H9 (cell line): ENCODE data around the gene SLC36A2. TPM values are rescaled to one million over a fixed set of nuclear protein-coding genes. Genes with fewer than 3 reads are reported as not detected.

Experiments
- DNase-seq: peaks from one replicate; pipeline ENCODE4 v3.0.0-alpha.2; 2017
- H2AFZ ChIP-seq: one replicate; pipeline ENCODE4 v1.6.1; 2013; ENCODE audit warnings: mild to moderate bottlenecking, low read length, control low read depth, moderate library complexity
- H2AK5ac ChIP-seq: 2 replicates; pipeline ENCODE4 v1.6.1; 2013; ENCODE audit warnings: low read length, control low read depth, mixed read lengths; ENCODE audit not compliant: insufficient read length
- H2BK120ac ChIP-seq: one replicate; pipeline ENCODE4 v1.6.1; 2013; ENCODE audit warnings: low read depth, mild to moderate bottlenecking, low read length, control low read depth, inconsistent platforms; ENCODE audit not compliant: poor library complexity, severe bottlenecking
- H2BK12ac ChIP-seq: 2 replicates; pipeline ENCODE4 v1.6.1; 2013; ENCODE audit warnings: low read length, control low read depth, mixed read lengths, low read depth; ENCODE audit not compliant: insufficient read length
- H2BK15ac ChIP-seq: 2 replicates; pipeline ENCODE4 v1.6.1; 2013; ENCODE audit warnings: low read depth, low read length, control low read depth
- H2BK20ac ChIP-seq: one replicate; pipeline ENCODE4 v1.6.1; 2013; ENCODE audit warnings: low read depth, mild to moderate bottlenecking, low read length, control low read depth, inconsistent platforms; ENCODE audit not compliant: poor library complexity, severe bottlenecking
- H2BK5ac ChIP-seq: 2 replicates; pipeline ENCODE4 v1.6.1; 2013; ENCODE audit warnings: low read length, control low read depth, mixed read lengths; ENCODE audit not compliant: insufficient read length
- H3K14ac ChIP-seq: 2 replicates; pipeline ENCODE4 v1.6.1; 2013; ENCODE audit warnings: low read length, control low read depth; ENCODE audit not compliant: insufficient read depth
- H3K18ac ChIP-seq: 2 replicates; pipeline ENCODE4 v1.6.1; 2013; ENCODE audit warnings: low read depth, mild to moderate bottlenecking, mixed read lengths, low read length, control low read depth; ENCODE audit not compliant: insufficient read length
- H3K23ac ChIP-seq: 2 replicates; pipeline ENCODE4 v1.6.1; 2013; ENCODE audit warnings: low read length, control low read depth, mixed read lengths, low read depth; ENCODE audit not compliant: insufficient read length
- H3K23me2 ChIP-seq: 2 replicates; pipeline ENCODE4 v1.6.1; 2013; ENCODE audit warnings: low read depth, mild to moderate bottlenecking, mixed read lengths, low read length, control low read depth; ENCODE audit not compliant: insufficient read length, poor library complexity, severe bottlenecking
- H3K27ac ChIP-seq: 2 replicates; pipeline ENCODE4 v1.5.1; 2013; ENCODE audit warnings: low read length, control low read depth, mixed read lengths, low read depth; ENCODE audit not compliant: insufficient read length
- H3K27me3 ChIP-seq: 2 replicates; pipeline ENCODE4 v1.6.1; 2013; ENCODE audit warnings: low read length, control low read depth, inconsistent platforms; ENCODE audit not compliant: insufficient read depth
- H3K4ac ChIP-seq: 2 replicates; pipeline ENCODE4 v1.6.1; 2013; ENCODE audit warnings: low read depth, mild to moderate bottlenecking, control low read depth, inconsistent platforms, low read length, moderate library complexity
- H3K4me1 ChIP-seq: 2 replicates; pipeline ENCODE4 v1.6.1; 2013; ENCODE audit warnings: low read length, control low read depth, inconsistent platforms; ENCODE audit not compliant: insufficient read depth
- H3K4me2 ChIP-seq: 2 replicates; pipeline ENCODE4 v1.6.1; 2013; ENCODE audit warnings: low read length, control low read depth, mixed read lengths; ENCODE audit not compliant: insufficient read length, insufficient read depth
- H3K56ac ChIP-seq: 2 replicates; pipeline ENCODE4 v1.6.1; 2013; ENCODE audit warnings: low read depth, mild to moderate bottlenecking, mixed read lengths, low read length, control low read depth; ENCODE audit not compliant: insufficient read length
- H3K79me1 ChIP-seq: 2 replicates; pipeline ENCODE4 v1.6.1; 2013; ENCODE audit warnings: low read depth, mild to moderate bottlenecking, moderate library complexity, low read length, control low read depth, inconsistent platforms; ENCODE audit not compliant: insufficient read depth, poor library complexity, severe bottlenecking
- H3K79me2 ChIP-seq: 2 replicates; pipeline ENCODE4 v1.6.1; 2013; ENCODE audit warnings: low read length, control low read depth, inconsistent platforms; ENCODE audit not compliant: insufficient read depth
- H3K9ac ChIP-seq: 2 replicates; pipeline ENCODE4 v1.6.1; 2013; ENCODE audit warnings: low read length, control low read depth, mixed read lengths; ENCODE audit not compliant: insufficient read length; ENCODE audit errors: extremely low read depth
- H3K9me3 ChIP-seq: one replicate; pipeline ENCODE4 v1.6.1; 2013; ENCODE audit warnings: low read depth, low read length, inconsistent platforms; ENCODE audit not compliant: control insufficient read depth
- H3T11ph ChIP-seq: one replicate; pipeline ENCODE4 v1.6.1; 2013; ENCODE audit warnings: mild to moderate bottlenecking, low read length, control low read depth, inconsistent platforms
- H4K20me1 ChIP-seq: one replicate; pipeline ENCODE4 v1.6.1; 2013; ENCODE audit not compliant: control insufficient read depth, insufficient read length, insufficient read depth
- H4K5ac ChIP-seq: 2 replicates; pipeline ENCODE4 v1.6.1; 2013; ENCODE audit warnings: low read depth, mild to moderate bottlenecking, mixed read lengths, low read length, control low read depth; ENCODE audit not compliant: insufficient read length
- H4K8ac ChIP-seq: replicated peaks from 2 replicates; pipeline ENCODE4 v1.6.1; 2013; ENCODE audit warnings: low read length, control low read depth, mixed read lengths, low read depth; ENCODE audit not compliant: insufficient read length
- H4K91ac ChIP-seq: 2 replicates; pipeline ENCODE4 v1.6.1; 2013; ENCODE audit warnings: low read depth, mild to moderate bottlenecking, moderate library complexity, mixed read lengths, low read length, control low read depth; ENCODE audit not compliant: insufficient read length
- H3K27ac Mint-ChIP-seq, 3 experiments: 2 replicates in 2 of 3; 3 replicates in 1 of 3; pipeline ENCODE4 v1.8.0; 2020 to 2021; ENCODE audit warnings: mixed read lengths in 3 of 3, mild to moderate bottlenecking in 1 of 3, moderate library complexity in 1 of 3
- H3K27me3 Mint-ChIP-seq: 2 replicates; pipeline ENCODE4 v1.8.0; 2021; ENCODE audit warnings: low read depth, mild to moderate bottlenecking, moderate library complexity, mixed read lengths
- H3K36me3 Mint-ChIP-seq, 3 experiments: 2 replicates in 2 of 3; 3 replicates in 1 of 3; pipeline ENCODE4 v1.8.0; 2020 to 2021; ENCODE audit warnings: low read depth in 3 of 3, mixed read lengths in 3 of 3; ENCODE audit not compliant: insufficient read depth in 1 of 3
- H3K4me1 Mint-ChIP-seq, 2 experiments: 2 replicates each; pipeline ENCODE4 v1.8.0; 2020; ENCODE audit warnings: mixed read lengths in 2 of 2
- H3K4me3 Mint-ChIP-seq, 2 experiments: 2 replicates in 1 of 2; 3 replicates in 1 of 2; pipeline ENCODE4 v1.8.0; 2020 to 2021; ENCODE audit warnings: mild to moderate bottlenecking in 2 of 2, mixed read lengths in 2 of 2, moderate library complexity in 1 of 2
- H3K9me3 Mint-ChIP-seq, 2 experiments: 2 replicates in 1 of 2; 3 replicates in 1 of 2; pipeline ENCODE4 v1.8.0; 2020; ENCODE audit warnings: mild to moderate bottlenecking in 2 of 2, mixed read lengths in 2 of 2, moderate library complexity in 1 of 2
- CTCF ChIP-seq: fragments of 200-600 bp; sonication (generic); conservative IDR thresholded peaks from 3 replicates; pipeline ENCODE4 v1.8.0; 2021; ENCODE audit warnings: antibody characterized with exemption, mild to moderate bottlenecking
- WGBS: extraction: QIAGEN DNeasy Blood & Tissue Kit; methylation state at CpG from one replicate; pipeline ENCODE4 v1.1.7; 2013; ENCODE audit warnings: missing lambda C conversion rate, low lambda C conversion rate, mixed read lengths; ENCODE audit not compliant: insufficient read length; ENCODE audit errors: extremely low coverage; 5-methylcytosine and 5-hydroxymethylcytosine counted together
- total RNA-seq: library from RNA; stranded (reverse); gene quantifications from 2 replicates; pipeline ENCODE4 v1.2.1, GENCODE V29; 2021

Gene SLC36A2
- total RNA-seq, 1 experiment from 2014 or later: 0.15 TPM

GRCh38 chr5:151318850-151319732, 28.3 kb downstream of the SLC36A2 start:
- Histone ChIP-seq H2AK5ac (no peak overlapping the region), H2AFZ (no peak overlapping the region), H3K4me1 (no peaks in the 10 kb centered on the region), H3K4ac (no peak overlapping the region), H4K8ac (no peak overlapping the region), H2BK120ac (no peak overlapping the region), H3K14ac (no peak overlapping the region), H3K23ac (no peak overlapping the region), H3T11ph (no peak overlapping the region), H3K18ac (no peak overlapping the region), H2BK12ac (no peak overlapping the region), H3K23me2 (no peaks in the 10 kb centered on the region), H3K79me1 (no peaks in the 10 kb centered on the region), H3K56ac (no peak overlapping the region), H2BK20ac (no peak overlapping the region), H2BK15ac (no peak overlapping the region), H3K27me3 (no peaks in the 10 kb centered on the region), H2BK5ac (no peak overlapping the region), H3K79me2 (no peaks in the 10 kb centered on the region), H4K20me1 (no peaks in the 10 kb centered on the region), H3K27ac (no peak overlapping the region), H4K5ac (no peak overlapping the region), H3K9ac (no peak overlapping the region), H4K91ac (no peak overlapping the region), H3K4me2 (no peak overlapping the region), H3K9me3 (no peaks in the 10 kb centered on the region)
- WGBS: no CpG with 5 or more reads among the region's 2 CpGs
- Mint-ChIP-seq H3K4me3 (no peak overlapping the region), H3K4me1 (peaks cover 21 to 22% of the 10 kb centered on the region in 2 experiments), H3K36me3 (no peaks in the 10 kb centered on the region), H3K27ac (no peak overlapping the region), H3K9me3 (no peaks in the 10 kb centered on the region), H3K27me3 (no peaks in the 10 kb centered on the region; the same call in 1 of the 2 replicates)
- peak; percentile 54 for TF ChIP-seq CTCF
- peak; percentile 43 for DNase-seq
